Spleen (tissue), 11 donors: ENCODE data around the gene DAD1. TPM values are rescaled to one million over a fixed set of nuclear protein-coding genes. Genes with fewer than 3 reads are reported as not detected.
A peak's percentile ranks its signal among the peaks of the same experiment; 100 is the strongest.

Source experiments
- DNase-seq: peaks from one replicate; pipeline ENCODE4 v3.0.0-alpha.2; 2020
- H3K27ac ChIP-seq, 8 donors: fragments of 200-600 bp; sonication (generic) in 7 of 8; 1 replicate in 4 of 8; 2 replicates in 4 of 8; pipeline versions ENCODE4 v1.5.0 to v1.8.0; 2016 to 2021; ENCODE audit warnings: inconsistent platforms in 4 of 8, mild to moderate bottlenecking in 4 of 8, moderate library complexity in 1 of 8
- H3K27me3 ChIP-seq, 7 donors: fragments of 200-600 bp; sonication (generic) in 6 of 7; replicated peaks in 1 of 7; 1 replicate in 4 of 7; 2 replicates in 3 of 7; pipeline versions ENCODE4 v1.5.0 to v1.8.0; 2016 to 2021; ENCODE audit warnings: inconsistent platforms in 3 of 7, mild to moderate bottlenecking in 1 of 7
- H3K36me3 ChIP-seq, 6 donors: fragments of 200-600 bp; sonication (generic) in 5 of 6; 1 replicate in 4 of 6; 2 replicates in 2 of 6; pipeline versions ENCODE4 v1.5.0 to v1.8.0; 2016 to 2021; ENCODE audit warnings: inconsistent platforms in 2 of 6
- H3K4me1 ChIP-seq, 6 donors: fragments of 200-600 bp; sonication (generic) in 5 of 6; 1 replicate in 3 of 6; 2 replicates in 3 of 6; pipeline versions ENCODE4 v1.5.0 to v1.8.0; 2016 to 2021; ENCODE audit warnings: inconsistent platforms in 3 of 6
- H3K4me3 ChIP-seq, 8 donors: fragments of 200-600 bp; sonication (generic) in 7 of 8; 1 replicate in 4 of 8; 2 replicates in 4 of 8; pipeline versions ENCODE4 v1.5.0 to v1.8.0; 2016 to 2021; ENCODE audit warnings: inconsistent platforms in 4 of 8, mild to moderate bottlenecking in 4 of 8, moderate library complexity in 2 of 8
- H3K9me3 ChIP-seq, 8 donors: fragments of 200-600 bp; sonication (generic) in 7 of 8; 1 replicate in 4 of 8; 2 replicates in 4 of 8; pipeline versions ENCODE4 v1.5.0 to v1.8.0; 2016 to 2021; ENCODE audit warnings: inconsistent platforms in 4 of 8
- CTCF ChIP-seq, 11 experiments: fragments of 200-600 bp in 7 of 11; fragments of 450-650 bp in 4 of 11; sonication (generic) in 4 of 11; IDR thresholded peaks in 8 of 11; conservative IDR thresholded peaks in 3 of 11; 1 replicate in 7 of 11; 2 replicates in 4 of 11; pipeline versions ENCODE4 v1.4.0 to v1.8.0; 2016 to 2021; ENCODE audit warnings: antibody characterized with exemption in 11 of 11, inconsistent platforms in 4 of 11, mild to moderate bottlenecking in 1 of 11
- POLR2A ChIP-seq, 3 donors: fragments of 450-650 bp; IDR thresholded peaks; one replicate each; pipeline ENCODE4 v1.5.1; 2017; ENCODE audit warnings: antibody characterized with exemption in 3 of 3, mild to moderate bottlenecking in 1 of 3
- POLR2AphosphoS5 ChIP-seq, 3 donors: sonication (generic); formaldehyde crosslinking; IDR thresholded peaks; one replicate each; pipeline ENCODE4 v1.5.1; 2017; ENCODE audit warnings: antibody characterized with exemption in 3 of 3
- WGBS, 5 donors: extraction: QIAGEN DNeasy Blood & Tissue Kit in 3 of 5; methylation state at CpG; one replicate each; pipeline versions ENCODE4 v1.1.5 to v1.1.7; 2013 to 2018; 5-methylcytosine and 5-hydroxymethylcytosine counted together
- intact Hi-C: fragments of 100-400 bp; cut with DNase I; formaldehyde crosslinking; loops from one replicate; pipeline ENCODE4 v1.15.0; 2023; ENCODE audit warnings: low total_unique reads
- polyA plus RNA-seq, 3 donors: library from polyadenylated mRNA; stranded (reverse); fragments of 200-250 nt; gene quantifications; one replicate each; pipeline ENCODE4 v1.2.1, GENCODE V29; 2013
- total RNA-seq, 7 donors: library from RNA; depleted of rRNA in 3 of 7; stranded (reverse); fragments of >200 nt in 3 of 7; fragmentation: NEBNext Ultra II Directional in 4 of 7; extraction: Animal tissue kit (Norgen Biotek cat#: 25700) in 4 of 7; gene quantifications; one replicate each; pipeline versions ENCODE4 v1.1.0 to v1.2.1, GENCODE V29; 2016 to 2021
- donor health status: healthy with polysubstance abuse.
- donor health status: DM: no; HTN: no; CAD: no; lungs with moderate emphysema.
- donor health status: DM: no; HTN: no; CAD: no.
- donor health status: Bipolar disorder and iron deficiency.
- donor health status: healthy.
- donor health status: DM: no; HTN: no; CAD: no.
- donor health status: DM: yes; HTN: yes; CAD: no.

The DAD1 gene
- total and polyA plus RNA-seq, 10 donors = 102 to 176 (median 129) TPM

- Histone ChIP-seq H3K27me3 (no peaks in the 10 kb centered on the region), H3K36me3 (peaks cover 0 to 84% (median 43%) of the 10 kb centered on the region in 6 donors), H3K4me1 (peaks cover 19 to 88% (median 59%) of the 10 kb centered on the region in 6 donors), H3K4me3 (peak overlapping the region in 5 of 8 donors; percentile 4 to 41 (median 15)), H3K27ac (peak overlapping the region in 7 of 8 donors; percentile 57 to 96 (median 87)), H3K9me3 (no peaks in the 10 kb centered on the region)
- no peak for DNase-seq
- WGBS, 5 donors = 11 to 16% (median 12%) methylated on average over 8 of the region's 8 CpGs
- intact Hi-C loops = loop anchor here (10.0 kb wide), 1 partner anchor 284 kb away; no protein-coding TSS in a partner anchor
- peak; percentile 90 to 100 (median 95) for TF ChIP-seq CTCF (IDR thresholded peaks at IDR 0.05 in 8 of 11, conservative IDR thresholded peaks at IDR 0.05 in 3 of 11)
- peak in 1 of 3 donors; percentile 54 for TF ChIP-seq POLR2AphosphoS5 (IDR thresholded peaks at IDR 0.05)
- TF ChIP-seq POLR2A (IDR thresholded peaks at IDR 0.05) = no peak
Measured at GRCh38 chr14:22570132-22570949, 18.7 kb downstream of the DAD1 start.

- peak overlapping the region in 7 of 8 donors; percentile 57 to 96 (median 87) for H3K27ac ChIP-seq
- H3K4me3 ChIP-seq = peak overlapping the region in 5 of 8 donors; percentile 4 to 41 (median 15)
- 46 to 57% (median 52%) methylated on average over 3 of the region's 3 CpGs for WGBS, 5 donors
- H3K36me3 ChIP-seq = peaks cover 0 to 84% (median 40%) of the 10 kb centered on the region in 6 donors
- peaks cover 25 to 94% (median 65%) of the 10 kb centered on the region in 6 donors for H3K4me1 ChIP-seq
- intact Hi-C loops = loop anchor here (10.0 kb wide), 1 partner anchor 285 kb away; no protein-coding TSS in a partner anchor
- H3K27me3 ChIP-seq = no peaks in the 10 kb centered on the region
- H3K9me3 ChIP-seq = no peaks in the 10 kb centered on the region
- TF ChIP-seq POLR2AphosphoS5 (IDR thresholded peaks at IDR 0.05) = no peak
- TF ChIP-seq POLR2A (IDR thresholded peaks at IDR 0.05) = no peak
- no peak for TF ChIP-seq CTCF (IDR thresholded peaks at IDR 0.05 in 8 of 11, conservative IDR thresholded peaks at IDR 0.05 in 3 of 11)
- DNase-seq = no peak
Measured at GRCh38 chr14:22569737-22570131, 19.3 kb downstream of the DAD1 start.

GRCh38 chr14:22569106-22569736 is 19.8 kb downstream of the DAD1 start:
- Histone ChIP-seq H3K27ac (peak overlapping the region; percentile 57 to 96 (median 82)), H3K27me3 (no peaks in the 10 kb centered on the region), H3K4me3 (peak overlapping the region in 3 of 8 donors; percentile 4 to 41 (median 15)), H3K9me3 (no peaks in the 10 kb centered on the region), H3K36me3 (peaks cover 0 to 84% (median 38%) of the 10 kb centered on the region in 6 donors), H3K4me1 (peaks cover 30 to 99% (median 70%) of the 10 kb centered on the region in 6 donors)
- intact Hi-C loops = no loop called here
- TF ChIP-seq POLR2A (IDR thresholded peaks at IDR 0.05) (no peak), POLR2AphosphoS5 (IDR thresholded peaks at IDR 0.05) (no peak), CTCF (IDR thresholded peaks at IDR 0.05 in 8 of 11, conservative IDR thresholded peaks at IDR 0.05 in 3 of 11) (no peak)
- WGBS, 5 donors = 75 to 92% (median 84%) methylated on average over 6 of the region's 6 CpGs
- DNase-seq = no peak
